Measurements from ENCODE around the gene CCNI.

Gene CCNI

DNA sequence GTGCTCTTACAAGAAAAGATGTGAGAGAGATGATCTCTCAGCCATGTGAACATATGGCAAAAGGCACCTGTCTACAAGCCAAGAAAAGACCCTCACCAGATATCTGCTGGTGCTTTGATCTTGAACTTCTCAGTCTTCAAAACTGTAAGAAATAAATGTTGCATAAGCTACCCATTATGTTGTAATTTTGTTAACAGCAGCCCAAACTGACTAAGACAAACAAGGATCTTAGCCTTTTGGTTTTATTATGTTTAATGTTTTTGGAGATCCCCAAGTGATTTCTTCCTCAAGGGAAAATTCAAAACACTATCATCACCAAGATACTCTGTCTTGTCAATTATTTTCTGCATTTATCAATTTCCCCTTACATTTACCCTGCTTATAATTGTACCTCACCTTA is 21.8 kb upstream of the CCNI start:
- H3K4me1 ChIP-seq (ENCODE audit: insufficient read depth, low read length, severe bottlenecking) = peaks cover 21% of the 10 kb centered on the region
- TF ChIP-seq, protein P1, sequence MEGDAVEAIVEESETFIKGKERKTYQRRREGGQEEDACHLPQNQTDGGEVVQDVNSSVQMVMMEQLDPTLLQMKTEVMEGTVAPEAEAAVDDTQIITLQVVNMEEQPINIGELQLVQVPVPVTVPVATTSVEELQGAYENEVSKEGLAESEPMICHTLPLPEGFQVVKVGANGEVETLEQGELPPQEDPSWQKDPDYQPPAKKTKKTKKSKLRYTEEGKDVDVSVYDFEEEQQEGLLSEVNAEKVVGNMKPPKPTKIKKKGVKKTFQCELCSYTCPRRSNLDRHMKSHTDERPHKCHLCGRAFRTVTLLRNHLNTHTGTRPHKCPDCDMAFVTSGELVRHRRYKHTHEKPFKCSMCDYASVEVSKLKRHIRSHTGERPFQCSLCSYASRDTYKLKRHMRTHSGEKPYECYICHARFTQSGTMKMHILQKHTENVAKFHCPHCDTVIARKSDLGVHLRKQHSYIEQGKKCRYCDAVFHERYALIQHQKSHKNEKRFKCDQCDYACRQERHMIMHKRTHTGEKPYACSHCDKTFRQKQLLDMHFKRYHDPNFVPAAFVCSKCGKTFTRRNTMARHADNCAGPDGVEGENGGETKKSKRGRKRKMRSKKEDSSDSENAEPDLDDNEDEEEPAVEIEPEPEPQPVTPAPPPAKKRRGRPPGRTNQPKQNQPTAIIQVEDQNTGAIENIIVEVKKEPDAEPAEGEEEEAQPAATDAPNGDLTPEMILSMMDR (IDR thresholded peaks at IDR 0.05; ENCODE audit: low read length) = no peak
- no peak for TF ChIP-seq EZH2 (IDR thresholded peaks at IDR 0.05; ENCODE audit: borderline replicate concordance, low read length)
- no peaks in the 10 kb centered on the region for H3K36me3 ChIP-seq (ENCODE audit: insufficient read depth, low read length)
- H3K9ac ChIP-seq (ENCODE audit: low read length) = no peak overlapping the region
- no peaks in the 10 kb centered on the region for H3K27me3 ChIP-seq (ENCODE audit: insufficient read depth, low read length)
- no peak overlapping the region for H2AFZ ChIP-seq (ENCODE audit: low read length)
- no peak overlapping the region for H3K27ac ChIP-seq (ENCODE audit: low read depth, low read length, poor library complexity, severe bottlenecking)
- H3K9me3 ChIP-seq (ENCODE audit: low read length) = no peaks in the 10 kb centered on the region
- H3F3A ChIP-seq (ENCODE audit: insufficient read depth, low read length) = no peaks in the 10 kb centered on the region
- no peak overlapping the region for H3K4me3 ChIP-seq (ENCODE audit: low read depth, low read length, poor library complexity, severe bottlenecking)
- H3K9me2 ChIP-seq (ENCODE audit: low read depth, low read length) = no peaks in the 10 kb centered on the region
- no peaks in the 10 kb centered on the region for H3K79me2 ChIP-seq (ENCODE audit: insufficient read depth, low read length)
- no peaks in the 10 kb centered on the region for H4K20me1 ChIP-seq (ENCODE audit: insufficient read depth, low read length)
- H3K4me2 ChIP-seq (ENCODE audit: low read length) = no peak overlapping the region

DNA sequence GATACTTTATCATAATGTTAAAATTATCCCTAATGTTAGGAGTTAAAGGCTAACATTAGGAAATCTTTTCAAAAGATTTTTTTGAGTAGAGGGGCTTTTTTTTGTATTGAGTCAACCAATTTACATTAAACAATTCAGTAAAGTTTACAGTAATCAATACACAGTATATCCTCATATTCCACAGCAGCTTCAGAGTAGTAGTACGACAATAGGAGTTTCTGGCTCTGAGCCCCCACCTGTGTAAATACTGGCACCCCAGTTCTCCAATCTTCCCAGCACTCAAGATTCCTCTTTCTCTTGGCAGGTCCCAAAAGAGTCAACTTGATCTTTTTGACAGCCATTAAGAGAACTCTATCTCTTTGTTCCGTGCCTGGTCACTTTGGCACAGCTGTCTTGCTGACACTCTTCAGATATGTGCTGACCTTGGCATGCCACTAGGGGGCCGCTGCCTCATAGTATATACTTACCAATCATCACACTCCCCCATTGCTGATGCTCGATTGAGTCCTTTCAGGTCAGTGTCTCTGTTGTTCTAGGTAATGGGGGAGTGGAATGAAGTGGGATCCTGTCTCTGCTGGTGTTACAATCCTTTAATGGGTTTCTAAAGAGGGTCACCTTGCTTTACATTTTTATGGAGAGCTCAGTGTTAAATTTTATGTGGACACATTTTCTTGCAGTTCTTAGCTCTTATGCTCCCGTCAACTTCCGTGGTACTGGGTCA is 19.5 kb upstream of the CCNI start:
- Histone ChIP-seq H3K4me2 (ENCODE audit: low read length) (peak overlapping the region; percentile 71), H2AFZ (ENCODE audit: low read length) (peak overlapping the region; percentile 91), H3K27ac (ENCODE audit: low read depth, low read length, poor library complexity, severe bottlenecking) (peak overlapping the region; percentile 23)

DNA sequence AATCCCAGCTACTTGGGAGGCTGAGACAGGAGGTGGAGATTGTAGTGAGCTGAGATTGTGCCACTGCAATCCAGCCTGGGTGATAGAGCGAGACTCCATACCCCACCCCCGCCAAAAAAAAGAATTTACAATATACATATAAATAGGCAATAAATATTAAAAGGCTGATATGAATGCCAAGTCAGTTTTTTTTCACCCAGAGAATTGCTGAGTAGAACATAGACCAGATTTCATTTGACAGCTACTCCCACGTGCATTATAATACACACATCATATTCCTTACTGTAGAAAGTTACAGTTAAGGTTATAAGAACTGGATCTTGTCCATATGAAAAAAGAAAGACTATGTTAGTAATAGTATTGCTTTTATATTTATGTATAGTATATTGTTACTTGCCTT is 18.7 kb upstream of the CCNI start:
- H4K20me1 ChIP-seq (ENCODE audit: insufficient read depth, low read length) = no peaks in the 10 kb centered on the region
- H3K9me2 ChIP-seq (ENCODE audit: low read depth, low read length) = no peaks in the 10 kb centered on the region
- no peak overlapping the region for H3K27ac ChIP-seq (ENCODE audit: low read depth, low read length, poor library complexity, severe bottlenecking)
- no peak overlapping the region for H3K4me2 ChIP-seq (ENCODE audit: low read length)
- no peaks in the 10 kb centered on the region for H3K79me2 ChIP-seq (ENCODE audit: insufficient read depth, low read length)
- no peaks in the 10 kb centered on the region for H3F3A ChIP-seq (ENCODE audit: insufficient read depth, low read length)
- H2AFZ ChIP-seq (ENCODE audit: low read length) = no peak overlapping the region
- no peak overlapping the region for H3K9ac ChIP-seq (ENCODE audit: low read length)
- H3K9me3 ChIP-seq (ENCODE audit: low read length) = no peaks in the 10 kb centered on the region
- TF ChIP-seq, protein P1 (IDR thresholded peaks at IDR 0.05; ENCODE audit: low read length) = no peak
- no peaks in the 10 kb centered on the region for H3K36me3 ChIP-seq (ENCODE audit: insufficient read depth, low read length)
- H3K27me3 ChIP-seq (ENCODE audit: insufficient read depth, low read length) = no peaks in the 10 kb centered on the region
- H3K4me1 ChIP-seq (ENCODE audit: insufficient read depth, low read length, severe bottlenecking) = peaks cover 23% of the 10 kb centered on the region
- H3K4me3 ChIP-seq (ENCODE audit: low read depth, low read length, poor library complexity, severe bottlenecking) = no peak overlapping the region

More for the DNA sequence above, 19.5 kb upstream of the CCNI start:
- Histone ChIP-seq H4K20me1 (ENCODE audit: insufficient read depth, low read length) (no peaks in the 10 kb centered on the region), H3K36me3 (ENCODE audit: insufficient read depth, low read length) (no peaks in the 10 kb centered on the region), H3K9me3 (ENCODE audit: low read length) (no peaks in the 10 kb centered on the region), H3K4me1 (ENCODE audit: insufficient read depth, low read length, severe bottlenecking) (peaks cover 23% of the 10 kb centered on the region), H3K9me2 (ENCODE audit: low read depth, low read length) (no peaks in the 10 kb centered on the region), H3K27me3 (ENCODE audit: insufficient read depth, low read length) (no peaks in the 10 kb centered on the region), H3K79me2 (ENCODE audit: insufficient read depth, low read length) (no peaks in the 10 kb centered on the region), H3F3A (ENCODE audit: insufficient read depth, low read length) (no peaks in the 10 kb centered on the region), H3K9ac (ENCODE audit: low read length) (peak overlapping the region; percentile 49), H3K4me3 (ENCODE audit: low read depth, low read length, poor library complexity, severe bottlenecking) (peak overlapping the region; percentile 42)
- no peak for TF ChIP-seq EZH2 (IDR thresholded peaks at IDR 0.05; ENCODE audit: borderline replicate concordance, low read length)
- TF ChIP-seq, protein P1 (IDR thresholded peaks at IDR 0.05; ENCODE audit: low read length) = peak; percentile 97
